Mammary microvascular endothelial cell (primary cell): Measurements from ENCODE around the gene KIF21A. TPM values are rescaled to one million over a fixed set of nuclear protein-coding genes. Genes with fewer than 3 reads are reported as not detected.

Source experiments
- total RNA-seq: library from RNA; depleted of rRNA; stranded (reverse); fragments of >200 nt; gene quantifications from 2 replicates; pipeline ENCODE4 v1.2.3, GENCODE V29; 2015

KIF21A gene
- 3.8 and 5.8 TPM in 2 replicates for total RNA-seq

GRCh38 chr12:39443081-39443928 is at the start of gene KIF21A:
TSS of gene KIF21A (minus strand) at chr12:39443120. CDS start at chr12:39442970, 150 bp downstream.

Other genes starting within 250 kb of the KIF21A start
- not detected in 2 replicates for gene ABCD2, start 176.7 kb upstream of the KIF21A start, total RNA-seq